Activated CD4-positive, alpha-beta T cell treated with anti-CD3 and anti-CD28 coated beads, Interleukin-2, amount 10 ng/mL, durations not matched to agents 7 days and 5 days (primary cell): ENCODE results near the gene HIVEP3. TPM values are rescaled to one million over a fixed set of nuclear protein-coding genes. Genes with fewer than 3 reads are reported as not detected.

Source experiments
- CTCF ChIA-PET: fragments of 350-600 bp; sonication (Branson Sonifier 250); formaldehyde crosslinking; loops from one replicate; lab custom pipeline; 2021; ENCODE audit warnings: antibody characterized with exemption; lab: Charles Lee
- POLR2A ChIA-PET: fragments of 350-600 bp; sonication (Branson Sonifier 250); formaldehyde crosslinking; loops from one replicate; lab custom pipeline; 2021; ENCODE audit warnings: antibody characterized with exemption; lab: Charles Lee
- DNase-seq: peaks from one replicate; pipeline ENCODE4 v3.0.0-alpha.2; 2020
- H3K27ac Mint-ChIP-seq: one replicate; pipeline ENCODE4 v1.8.0; 2021; ENCODE audit warnings: mild to moderate bottlenecking, moderate library complexity, mixed read lengths
- H3K27me3 Mint-ChIP-seq: one replicate; pipeline ENCODE4 v1.8.0; 2021; ENCODE audit warnings: mixed read lengths
- H3K36me3 Mint-ChIP-seq: one replicate; pipeline ENCODE4 v1.8.0; 2021; ENCODE audit warnings: low read depth, mixed read lengths
- H3K4me1 Mint-ChIP-seq: one replicate; pipeline ENCODE4 v1.8.0; 2021; ENCODE audit warnings: mixed read lengths
- H3K4me3 Mint-ChIP-seq: one replicate; pipeline ENCODE4 v1.8.0; 2021; ENCODE audit warnings: mild to moderate bottlenecking, moderate library complexity, mixed read lengths
- H3K9me3 Mint-ChIP-seq: one replicate; pipeline ENCODE4 v1.8.0; 2021; ENCODE audit warnings: mixed read lengths
- total RNA-seq, 2 experiments: library from RNA; stranded (reverse); gene quantifications; one replicate each; pipeline ENCODE4 v1.2.3, GENCODE V29; 2021

The HIVEP3 gene
- total RNA-seq, 2 experiments from 2014 or later: 18.4 to 21.5 TPM

DNA sequence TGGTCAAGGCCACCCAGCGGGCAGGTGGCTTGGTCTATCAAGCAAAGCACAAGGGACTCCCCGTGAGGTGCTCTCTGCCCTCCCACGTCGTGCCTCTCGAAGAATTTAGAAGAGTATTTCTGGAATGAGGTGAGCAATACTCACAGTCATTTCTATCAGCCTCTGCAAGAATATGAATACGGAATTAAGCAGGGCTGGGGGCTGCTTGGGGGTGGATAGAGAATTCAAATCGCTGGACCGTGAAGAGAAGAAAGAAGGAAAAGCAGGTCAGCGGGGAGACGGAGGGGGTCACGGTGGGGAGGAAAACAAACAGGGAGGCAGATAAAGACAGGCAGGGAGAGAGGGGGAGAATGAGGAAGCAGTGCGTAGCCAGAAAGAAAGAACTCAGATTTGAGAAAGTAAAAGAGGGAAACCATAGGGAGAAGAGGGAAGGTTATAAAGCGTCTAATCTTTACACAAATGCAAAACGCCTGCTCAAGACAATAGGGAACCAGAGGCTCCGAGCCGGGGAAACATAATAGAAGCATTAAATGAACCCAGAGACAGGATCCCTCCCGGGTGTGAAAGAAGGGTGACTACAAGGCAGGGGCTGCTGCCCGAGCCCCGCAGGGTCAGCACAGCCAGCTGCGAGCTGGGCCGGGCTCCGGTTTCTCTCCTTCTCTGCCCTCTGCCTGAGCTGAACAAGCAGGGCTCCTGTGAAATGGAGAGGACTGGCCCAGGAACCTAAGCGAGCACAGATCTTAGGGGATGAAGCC, 432.2 kb downstream of the HIVEP3 start:
- POLR2A ChIA-PET: interaction anchor here (0.6 kb wide), 1 partner anchor 343 kb away, joined by 6 read pairs; no protein-coding TSS in a partner anchor
- Mint-ChIP-seq H3K4me1 (peaks cover 2% of the 10 kb centered on the region), H3K27ac (no peak overlapping the region), H3K27me3 (peaks cover 22% of the 10 kb centered on the region), H3K9me3 (no peaks in the 10 kb centered on the region), H3K36me3 (no peaks in the 10 kb centered on the region), H3K4me3 (no peak overlapping the region)
- no peak for DNase-seq
- CTCF ChIA-PET: no interaction called here

DNA sequence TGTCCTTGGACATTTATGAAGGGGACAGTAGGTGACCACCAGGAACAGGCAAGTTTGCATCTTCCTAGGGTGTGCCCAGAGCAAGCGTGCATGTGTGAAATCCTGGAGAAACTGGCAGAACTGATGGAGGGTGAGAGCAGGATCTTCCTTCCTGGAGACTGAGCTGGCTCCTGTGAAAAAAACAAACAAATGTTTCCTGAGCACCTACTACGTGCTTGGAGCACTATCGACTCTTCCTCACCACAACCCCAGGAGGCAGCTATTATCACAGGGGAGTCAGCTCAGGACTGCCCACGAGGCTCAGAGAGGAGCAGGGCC, 432.7 kb downstream of the HIVEP3 start:
- H3K4me3 Mint-ChIP-seq: no peak overlapping the region
- no peaks in the 10 kb centered on the region for H3K36me3 Mint-ChIP-seq
- peaks cover 22% of the 10 kb centered on the region for H3K27me3 Mint-ChIP-seq
- ChIA-PET CTCF (interaction anchor here (0.6 kb wide), 1 partner anchor 206 kb away, joined by 3 read pairs; no protein-coding TSS in a partner anchor), POLR2A (no interaction called here)
- no peak for DNase-seq
- peaks cover 2% of the 10 kb centered on the region for H3K4me1 Mint-ChIP-seq
- H3K9me3 Mint-ChIP-seq: no peaks in the 10 kb centered on the region
- H3K27ac Mint-ChIP-seq: no peak overlapping the region

DNA sequence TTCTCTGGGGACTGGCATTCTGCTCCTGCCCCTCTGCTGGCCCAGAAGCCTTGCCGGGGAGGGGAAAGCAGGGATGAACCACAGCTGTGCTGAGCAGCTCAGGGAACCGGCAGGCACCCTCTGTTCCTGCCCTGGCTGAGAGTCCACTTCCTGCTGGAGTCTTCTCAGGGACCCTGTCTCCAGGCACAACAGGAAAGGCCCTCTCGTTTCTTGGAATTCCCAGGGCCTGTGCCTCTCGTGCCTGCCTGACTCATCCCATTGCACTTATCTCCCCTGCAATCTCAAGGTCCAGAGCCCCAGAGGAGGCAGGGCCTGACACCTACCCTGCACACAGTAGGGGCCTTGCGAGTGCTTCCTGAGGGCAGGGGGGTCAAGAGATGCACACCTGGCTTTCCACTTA, 433.1 kb downstream of the HIVEP3 start:
- no peak overlapping the region for H3K27ac Mint-ChIP-seq
- CTCF ChIA-PET: interaction anchor here (0.6 kb wide), 1 partner anchor 206 kb away, joined by 3 read pairs; no protein-coding TSS in a partner anchor
- no peak for DNase-seq
- peaks cover 2% of the 10 kb centered on the region for H3K4me1 Mint-ChIP-seq
- no peaks in the 10 kb centered on the region for H3K9me3 Mint-ChIP-seq
- POLR2A ChIA-PET: no interaction called here
- no peak overlapping the region for H3K4me3 Mint-ChIP-seq
- peaks cover 22% of the 10 kb centered on the region for H3K27me3 Mint-ChIP-seq
- H3K36me3 Mint-ChIP-seq: no peaks in the 10 kb centered on the region

DNA sequence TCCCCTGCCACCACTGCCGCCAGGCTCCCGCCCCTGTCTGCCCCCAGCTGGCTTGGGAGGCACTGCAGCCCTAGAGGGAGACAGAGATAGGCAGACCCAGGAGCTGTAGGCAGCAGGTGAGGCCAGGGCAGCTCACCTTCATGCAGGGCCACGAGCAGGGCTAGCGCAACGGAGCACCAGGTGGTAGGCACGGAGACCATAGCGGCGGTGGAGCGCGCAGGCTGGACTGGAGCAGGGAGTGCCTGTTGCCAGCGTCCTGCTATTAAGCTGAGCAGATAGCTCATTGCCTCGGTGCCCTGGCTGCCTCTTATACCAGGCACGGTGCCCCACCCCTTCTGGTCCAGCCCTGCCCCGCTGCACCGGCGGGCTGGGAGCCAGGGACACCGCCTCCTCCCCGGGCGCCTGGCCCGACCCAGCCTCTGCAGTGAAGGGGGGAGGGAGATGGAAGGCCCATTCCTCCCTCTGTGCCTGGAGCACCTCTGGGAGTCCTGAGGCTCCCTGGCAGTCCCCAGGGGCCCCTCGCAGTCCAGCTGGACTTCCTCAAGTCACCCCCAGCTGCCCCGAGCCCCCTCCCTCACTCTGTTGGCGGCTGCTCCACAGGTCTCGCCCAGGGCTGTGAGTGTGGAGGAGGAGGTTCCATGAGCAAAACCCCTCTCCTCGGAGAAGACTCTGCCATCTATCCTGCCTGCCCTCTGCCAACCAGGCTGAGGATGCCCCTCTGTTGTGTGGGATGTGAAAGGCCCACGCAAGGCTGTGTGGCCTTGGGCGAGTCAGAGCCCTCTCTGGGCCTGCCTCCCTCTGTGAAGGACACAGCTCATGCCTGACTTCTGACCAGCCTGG, 434.1 kb downstream of the HIVEP3 start, which contains the start of gene EDN2:
EDN2 (minus strand) TSS at position 282 of the 840 bp plus-strand sequence; CDS start at position 200, 82 bp downstream.
- Mint-ChIP-seq H3K4me3 (no peak within 1 kb of the TSS), H3K27me3 (peaks cover 20% of the 10 kb centered on the region), H3K36me3 (no peaks in the 10 kb centered on the region), H3K27ac (no peak within 1 kb of the TSS), H3K4me1 (peaks cover 2% of the 10 kb centered on the region), H3K9me3 (no peaks in the 10 kb centered on the region)
- ChIA-PET CTCF (interaction anchor here (0.9 kb wide), 1 partner anchor 33 kb away, joined by 3 read pairs; no protein-coding TSS in a partner anchor), POLR2A (no interaction called here)
- DNase-seq: no peak

DNA sequence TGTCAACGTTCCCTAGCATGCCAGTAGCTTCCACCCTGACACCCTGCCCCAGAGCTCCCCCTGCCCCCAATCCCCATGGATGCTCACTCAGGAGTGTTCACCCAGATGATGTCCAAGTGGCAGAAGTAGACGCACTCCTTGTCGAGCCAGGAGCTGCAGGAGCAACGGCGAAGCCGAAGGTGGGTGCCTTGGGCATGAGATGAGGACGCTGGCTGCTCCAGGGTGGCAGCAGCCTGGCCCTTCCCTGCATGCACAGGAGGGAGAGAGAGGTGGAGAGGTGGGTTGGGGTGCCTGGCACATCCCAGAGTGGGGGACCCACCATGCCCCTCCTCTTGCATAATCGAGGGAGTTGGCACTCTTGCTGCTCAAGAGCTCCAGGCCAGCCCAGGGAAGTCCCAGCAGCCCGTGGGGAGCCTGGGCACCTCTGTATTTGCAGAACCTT, 434.7 kb downstream of the HIVEP3 start:
- CTCF ChIA-PET: interaction anchor here (0.9 to 1.2 kb wide), 3 partner anchors 8 to 680 kb away, joined by 3 read pairs; no protein-coding TSS in a partner anchor
- no peaks in the 10 kb centered on the region for H3K36me3 Mint-ChIP-seq
- H3K27ac Mint-ChIP-seq: no peak overlapping the region
- H3K4me1 Mint-ChIP-seq: peaks cover 2% of the 10 kb centered on the region
- H3K9me3 Mint-ChIP-seq: no peaks in the 10 kb centered on the region
- H3K4me3 Mint-ChIP-seq: no peak overlapping the region
- DNase-seq: no peak
- POLR2A ChIA-PET: no interaction called here
- H3K27me3 Mint-ChIP-seq: peaks cover 17% of the 10 kb centered on the region

DNA sequence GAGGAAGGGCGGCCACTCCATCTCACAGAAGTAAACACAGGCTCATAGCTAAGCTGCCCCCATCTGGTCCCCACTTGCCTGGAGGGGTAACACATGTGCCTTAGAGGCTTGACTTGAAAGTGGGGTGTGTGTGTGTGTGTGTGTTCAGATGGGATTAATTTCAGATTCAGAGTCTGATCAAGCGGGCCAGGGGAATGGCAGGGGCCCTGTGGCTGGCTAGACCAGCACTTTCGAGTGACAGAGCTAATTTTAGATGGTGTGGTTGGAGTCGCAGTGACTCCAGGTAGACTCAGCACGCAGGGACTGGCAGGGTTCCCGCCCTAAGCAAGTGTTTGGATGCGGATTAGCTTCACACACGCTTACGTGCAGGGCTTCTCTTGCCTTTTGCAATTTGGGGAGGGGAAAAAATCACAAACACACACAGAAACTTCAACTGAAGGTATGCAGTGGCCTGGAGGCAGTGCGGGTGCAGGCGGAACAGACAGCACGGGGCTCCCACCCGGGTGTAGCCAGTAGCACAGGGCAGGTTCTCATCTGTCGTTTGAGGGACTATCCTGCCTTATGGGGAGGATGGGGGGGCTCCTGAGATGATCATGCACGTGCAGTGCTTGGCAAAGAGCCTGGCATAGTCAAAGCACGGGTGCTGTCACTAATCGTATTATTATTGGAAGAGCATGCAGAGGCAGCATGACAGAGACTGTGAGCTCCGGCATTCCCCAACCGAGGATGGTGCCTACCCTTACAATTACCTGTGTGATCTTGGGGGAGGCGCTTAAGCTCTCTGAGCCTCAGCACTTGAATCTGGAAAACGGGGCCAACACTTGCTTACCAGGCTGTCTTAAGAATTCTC, 435.5 kb downstream of the HIVEP3 start:
- POLR2A ChIA-PET: no interaction called here
- Mint-ChIP-seq H3K27ac (no peak overlapping the region), H3K9me3 (no peaks in the 10 kb centered on the region), H3K4me3 (no peak overlapping the region), H3K27me3 (peaks cover 15% of the 10 kb centered on the region), H3K4me1 (peaks cover 2% of the 10 kb centered on the region), H3K36me3 (no peaks in the 10 kb centered on the region)
- CTCF ChIA-PET: interaction anchor here (1.0 to 2.2 kb wide), 3 partner anchors 9 to 680 kb away, joined by 3 to 8 read pairs (median 3); no protein-coding TSS in a partner anchor
- DNase-seq: no peak

DNA sequence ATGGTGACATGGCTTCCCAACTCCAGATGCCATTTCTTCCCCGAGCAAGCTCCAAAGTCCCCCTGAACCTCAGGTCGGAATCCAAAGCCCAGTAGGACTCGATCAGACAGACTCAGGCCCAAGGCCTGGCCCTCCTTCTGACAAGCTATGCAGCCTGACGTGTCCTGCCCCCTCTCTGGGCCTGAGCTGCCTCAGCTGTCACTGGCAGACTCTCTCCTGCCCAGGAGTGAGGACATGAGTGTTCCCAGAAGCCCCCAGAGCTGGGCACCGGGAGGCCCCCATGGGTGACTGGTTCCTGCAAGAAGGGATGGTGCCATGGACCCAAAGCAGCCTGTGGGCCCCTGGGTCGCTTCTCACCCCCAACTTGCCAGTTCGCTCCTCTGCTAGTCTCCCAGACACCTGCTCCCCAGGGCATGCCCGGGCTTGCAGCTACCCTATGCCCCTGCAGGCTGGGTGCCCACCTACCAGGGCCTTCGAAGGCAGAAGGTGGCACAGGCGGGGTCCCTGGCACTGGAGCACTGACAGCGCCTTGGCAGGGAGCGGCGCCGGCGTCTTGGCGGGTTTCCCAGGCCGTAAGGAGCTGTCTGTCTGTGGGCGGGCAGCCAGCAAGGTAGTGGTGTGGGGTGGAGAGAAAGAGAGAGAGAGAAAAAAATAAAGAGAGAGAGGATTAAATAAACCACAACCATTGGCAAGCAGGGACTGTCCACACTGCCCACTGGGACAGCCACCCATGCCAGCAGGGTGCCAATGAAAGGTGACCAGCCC, 436.5 kb downstream of the HIVEP3 start:
- peaks cover 9% of the 10 kb centered on the region for H3K27me3 Mint-ChIP-seq
- H3K4me1 Mint-ChIP-seq: peaks cover 2% of the 10 kb centered on the region
- ChIA-PET CTCF (interaction anchor here (0.5 to 2.2 kb wide), 3 partner anchors 10 to 76 kb away, joined by 4 to 8 read pairs (median 5); no protein-coding TSS in a partner anchor), POLR2A (no interaction called here)
- no peak for DNase-seq
- H3K27ac Mint-ChIP-seq: no peak overlapping the region
- no peak overlapping the region for H3K4me3 Mint-ChIP-seq
- no peaks in the 10 kb centered on the region for H3K9me3 Mint-ChIP-seq
- no peaks in the 10 kb centered on the region for H3K36me3 Mint-ChIP-seq

DNA sequence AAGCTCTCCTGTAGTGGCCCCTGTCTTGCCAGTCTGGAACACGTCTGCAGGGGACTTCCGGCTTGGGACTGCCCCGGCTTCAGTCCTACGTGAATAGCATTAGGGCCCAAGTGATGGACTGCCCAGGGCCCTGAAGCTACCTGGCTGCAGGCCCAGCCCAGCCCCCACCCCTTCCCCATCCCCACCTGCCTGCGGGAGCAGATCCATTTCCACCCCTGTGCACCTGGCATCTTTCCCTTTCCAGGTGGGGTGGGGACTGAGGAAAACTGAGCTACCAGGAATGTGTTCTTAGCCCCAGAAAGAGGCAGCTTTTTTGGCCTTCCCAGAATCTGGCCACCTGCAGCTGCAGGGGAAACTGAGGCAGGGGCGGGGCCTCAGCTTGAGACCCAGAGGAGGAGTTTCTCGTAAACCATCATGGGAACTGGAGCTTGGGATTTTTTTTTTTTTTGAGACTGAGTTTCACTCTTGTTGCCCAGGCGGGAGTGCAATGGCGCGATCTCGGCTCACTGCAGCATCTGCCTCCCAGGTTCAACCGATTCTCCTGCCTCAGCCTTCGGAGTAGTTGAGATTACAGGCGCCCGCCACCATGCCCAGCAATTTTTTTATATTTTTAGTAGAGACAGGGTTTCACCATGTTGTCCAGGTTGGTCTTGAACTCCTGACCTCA, 437.5 kb downstream of the HIVEP3 start:
- Mint-ChIP-seq H3K9me3 (no peaks in the 10 kb centered on the region), H3K36me3 (no peaks in the 10 kb centered on the region), H3K27ac (no peak overlapping the region), H3K4me1 (no peaks in the 10 kb centered on the region), H3K27me3 (peaks cover 3% of the 10 kb centered on the region), H3K4me3 (no peak overlapping the region)
- ChIA-PET POLR2A (no interaction called here), CTCF (interaction anchor here (0.6 to 2.2 kb wide), 3 partner anchors 10 to 199 kb away, joined by 3 to 8 read pairs (median 4); no protein-coding TSS in a partner anchor)
- no peak for DNase-seq

DNA sequence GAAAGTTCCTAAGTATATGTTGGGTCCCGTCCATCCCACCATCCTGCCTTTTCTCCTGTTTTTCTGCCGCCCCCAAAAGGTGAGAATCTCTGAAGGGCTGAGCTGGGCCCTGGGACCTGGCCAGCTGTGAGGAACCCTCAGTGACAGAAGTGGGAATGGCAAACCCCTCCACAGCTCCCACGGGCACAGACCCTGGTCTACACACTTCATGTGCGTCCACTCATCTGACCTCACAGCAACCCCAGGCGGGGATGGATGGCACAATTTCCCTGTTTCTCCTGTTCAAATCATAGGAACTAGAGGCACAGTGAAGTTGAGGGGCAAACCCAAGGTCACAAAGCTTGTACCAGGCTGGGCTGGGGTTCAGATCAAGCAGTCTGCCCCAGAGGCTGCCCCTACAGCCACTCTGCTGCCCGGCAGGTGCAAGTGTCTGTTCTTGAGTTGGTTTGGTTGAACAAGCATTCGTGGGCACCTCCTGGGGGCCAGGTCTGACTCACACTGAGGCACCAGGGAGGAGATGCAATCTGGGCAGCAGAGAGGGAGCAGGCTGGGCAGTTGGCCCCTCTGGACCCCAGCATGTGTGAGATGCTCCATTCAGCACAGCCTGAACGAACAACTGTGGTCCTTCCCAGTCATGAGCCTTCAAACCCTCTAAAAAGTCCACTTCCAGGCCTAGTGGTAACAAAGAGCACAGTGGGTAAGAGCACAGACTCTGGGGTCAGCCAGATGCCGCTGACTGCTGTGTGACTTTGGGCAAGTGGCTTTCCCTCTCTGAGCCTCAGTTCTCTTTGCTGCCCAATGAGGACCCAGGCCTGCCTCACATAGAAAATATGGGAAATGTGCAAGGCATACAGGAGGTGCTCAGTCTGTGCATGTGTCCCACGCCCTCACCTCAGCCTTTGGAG, 438.3 kb downstream of the HIVEP3 start:
- H3K36me3 Mint-ChIP-seq: no peaks in the 10 kb centered on the region
- no peaks in the 10 kb centered on the region for H3K4me1 Mint-ChIP-seq
- peak overlapping the region; percentile 25 for H3K27ac Mint-ChIP-seq
- POLR2A ChIA-PET: no interaction called here
- no peaks in the 10 kb centered on the region for H3K27me3 Mint-ChIP-seq
- no peaks in the 10 kb centered on the region for H3K9me3 Mint-ChIP-seq
- no peak overlapping the region for H3K4me3 Mint-ChIP-seq
- CTCF ChIA-PET: interaction anchor here (0.6 to 2.2 kb wide), 5 partner anchors 8 to 198 kb away, joined by 3 to 8 read pairs (median 4); no protein-coding TSS in a partner anchor
- no peak for DNase-seq

DNA sequence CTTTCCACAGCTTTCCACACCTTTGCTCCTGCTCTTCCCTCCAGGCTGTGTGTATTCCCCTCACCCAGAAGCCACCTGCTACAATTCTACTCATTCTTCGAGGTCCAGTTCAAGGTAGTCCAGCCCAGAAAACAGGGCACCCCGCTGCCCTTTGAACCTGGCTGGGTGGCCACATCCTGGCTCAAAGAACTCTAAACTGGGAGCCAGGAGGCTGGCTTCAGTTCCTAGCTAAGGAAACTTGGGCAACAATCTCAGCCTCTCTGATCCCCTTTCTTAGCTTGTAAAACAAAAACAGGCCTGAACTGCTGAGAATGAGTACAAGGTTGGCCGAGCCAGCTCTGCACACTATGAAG, 438.9 kb downstream of the HIVEP3 start:
- H3K27me3 Mint-ChIP-seq: no peaks in the 10 kb centered on the region
- CTCF ChIA-PET: interaction anchor here (1.0 to 1.4 kb wide), 2 partner anchors 9 to 12 kb away, joined by 3 to 4 read pairs; no protein-coding TSS in a partner anchor
- no peaks in the 10 kb centered on the region for H3K4me1 Mint-ChIP-seq
- H3K36me3 Mint-ChIP-seq: no peaks in the 10 kb centered on the region
- H3K9me3 Mint-ChIP-seq: no peaks in the 10 kb centered on the region
- no peak overlapping the region for H3K27ac Mint-ChIP-seq
- no peak for DNase-seq
- POLR2A ChIA-PET: no interaction called here
- no peak overlapping the region for H3K4me3 Mint-ChIP-seq
